DMS153 treated with DMSO at 0.1 percent for 48 hours (cell line): ENCODE measurements around the gene SLC2A13.
"Not testable (repeated sequence)": the region's sequence is repeated elsewhere in the genome, so short reads cannot be mapped to it uniquely, and the experiment has no call there.

Source experiments
- DNase-seq: peaks from one replicate; lab custom pipeline; 2025; ENCODE audit not compliant: unreplicated experiment; lab: John Stamatoyannopoulos, UW

The SLC2A13 gene

DNA sequence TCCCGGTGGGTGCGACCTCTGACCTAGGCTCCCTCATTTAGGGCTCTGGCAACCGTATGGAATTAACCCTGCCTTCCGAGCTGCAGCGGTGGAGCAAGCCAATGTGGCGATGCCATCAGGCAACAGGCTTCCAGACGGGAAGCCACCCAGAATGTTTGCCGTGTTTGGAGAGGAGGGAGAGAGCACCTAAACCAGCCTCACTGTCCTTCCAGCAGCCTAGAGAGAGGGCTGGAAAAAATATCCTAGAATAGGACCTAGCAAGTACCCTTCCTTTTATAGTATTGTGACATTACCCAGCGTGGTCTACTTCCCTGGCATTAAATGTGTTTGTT, 287 bp upstream of the SLC2A13 start:
- DNase-seq: no peak

DNA sequence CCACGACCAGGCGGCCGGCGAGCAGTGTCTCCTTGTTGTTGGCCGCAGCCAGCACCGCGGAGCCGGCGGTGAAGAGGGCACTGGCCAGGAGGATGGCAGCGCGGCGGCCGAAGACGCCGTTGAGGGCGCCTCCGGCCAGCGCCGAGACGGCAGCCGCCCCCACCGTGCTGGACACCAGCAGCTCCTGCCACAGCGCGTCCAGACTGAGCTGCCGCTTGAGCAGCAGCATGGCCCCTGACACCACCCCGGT, 691 bp downstream of the SLC2A13 start:
- no peak for DNase-seq

DNA sequence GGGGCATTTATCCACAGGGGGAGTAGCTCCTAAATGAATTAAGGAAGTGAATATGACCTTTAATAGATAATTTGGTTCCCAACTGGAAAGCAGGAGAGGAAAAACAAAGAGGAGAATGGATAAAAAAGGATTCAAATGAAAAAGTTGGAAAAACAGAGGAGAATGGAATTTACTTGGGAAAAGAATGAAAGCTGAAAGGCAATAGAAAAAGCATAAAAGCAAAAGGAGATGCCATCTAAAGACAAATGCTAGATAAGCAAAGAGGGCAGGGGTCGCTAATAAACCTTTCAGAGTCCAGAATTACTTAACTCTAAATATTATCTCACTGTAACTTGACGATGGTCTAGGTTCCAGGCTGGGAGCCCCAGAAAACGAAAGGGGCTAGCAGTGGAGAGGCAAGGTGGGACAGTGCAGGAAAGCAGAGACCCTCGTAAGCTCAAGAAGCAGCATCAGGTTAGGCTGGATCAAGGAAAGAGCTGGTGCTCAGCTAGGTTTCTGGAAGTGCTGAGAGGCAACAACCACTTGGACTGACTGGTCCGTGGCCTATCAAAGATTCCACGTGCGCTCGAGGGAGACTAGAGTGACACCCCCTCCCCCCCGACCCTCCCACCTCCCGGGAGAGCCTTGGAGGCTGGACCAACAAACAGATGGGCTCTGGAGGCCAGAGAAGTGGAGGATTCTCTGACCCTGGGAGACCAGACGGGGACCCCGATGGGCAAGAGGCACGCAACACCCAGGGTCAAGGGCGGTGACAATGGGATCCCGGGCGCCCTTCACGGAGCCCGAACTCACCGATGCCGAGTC, 1.2 kb downstream of the SLC2A13 start:
- no peak for DNase-seq

DNA sequence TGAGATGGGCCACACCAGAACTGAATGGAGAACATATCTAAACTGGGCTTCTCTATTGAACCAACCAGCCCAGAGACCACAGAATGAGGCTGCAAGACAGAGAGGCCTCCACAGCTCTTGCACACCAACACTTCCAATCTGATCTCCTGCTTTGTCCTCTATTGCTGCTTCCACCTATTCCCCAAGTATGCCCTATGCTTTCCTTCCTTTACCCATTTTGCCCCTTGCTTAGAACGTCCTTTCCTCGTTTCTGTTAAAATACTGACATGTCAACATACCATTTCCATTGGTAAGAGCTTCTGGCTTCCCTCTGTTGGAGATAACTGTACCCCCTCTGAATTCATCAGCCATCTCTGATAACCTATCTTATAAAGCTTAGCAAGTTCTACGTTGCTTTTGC, 2.8 kb downstream of the SLC2A13 start:
- no peak for DNase-seq

DNA sequence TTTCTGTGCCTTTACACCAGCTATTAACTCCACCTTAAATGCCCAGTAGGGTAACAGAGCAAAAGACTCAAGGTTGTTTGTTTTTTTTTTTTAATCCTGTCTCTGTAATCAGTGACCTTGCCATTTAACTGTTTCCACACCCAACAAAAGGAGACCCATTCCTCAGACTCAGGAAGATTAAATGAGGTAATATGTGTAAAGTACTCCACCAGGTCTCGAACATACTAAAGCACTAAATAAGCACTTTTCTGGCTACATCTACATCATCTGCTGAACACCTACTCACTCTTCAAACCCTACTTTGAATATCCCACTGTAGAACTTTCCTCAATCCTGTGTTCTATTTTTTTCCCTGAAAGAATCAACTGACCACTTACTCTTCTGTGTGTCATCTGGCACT, 4.1 kb downstream of the SLC2A13 start:
- DNase-seq: no peak

DNA sequence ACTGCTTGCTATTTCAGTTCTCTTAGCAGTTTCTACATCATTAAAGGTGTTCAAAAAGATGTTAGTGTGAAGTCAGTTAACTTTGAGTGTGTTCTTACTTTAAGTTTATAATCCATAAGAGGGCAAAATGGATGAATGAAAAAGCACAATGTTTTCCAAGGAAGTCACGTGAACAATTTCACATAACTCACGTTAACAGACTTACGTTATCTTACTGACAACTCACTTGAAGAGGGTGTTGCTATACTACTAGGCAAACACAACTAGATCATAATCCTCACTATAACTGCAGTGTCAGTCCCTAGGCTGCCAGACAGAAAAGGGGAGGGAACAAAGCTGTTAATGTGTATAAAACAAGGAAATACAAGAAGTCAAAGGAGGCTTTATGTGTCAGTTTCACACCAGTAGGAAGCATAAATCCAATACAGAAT, 6.4 kb downstream of the SLC2A13 start:
- DNase-seq: peak; percentile 61

DNA sequence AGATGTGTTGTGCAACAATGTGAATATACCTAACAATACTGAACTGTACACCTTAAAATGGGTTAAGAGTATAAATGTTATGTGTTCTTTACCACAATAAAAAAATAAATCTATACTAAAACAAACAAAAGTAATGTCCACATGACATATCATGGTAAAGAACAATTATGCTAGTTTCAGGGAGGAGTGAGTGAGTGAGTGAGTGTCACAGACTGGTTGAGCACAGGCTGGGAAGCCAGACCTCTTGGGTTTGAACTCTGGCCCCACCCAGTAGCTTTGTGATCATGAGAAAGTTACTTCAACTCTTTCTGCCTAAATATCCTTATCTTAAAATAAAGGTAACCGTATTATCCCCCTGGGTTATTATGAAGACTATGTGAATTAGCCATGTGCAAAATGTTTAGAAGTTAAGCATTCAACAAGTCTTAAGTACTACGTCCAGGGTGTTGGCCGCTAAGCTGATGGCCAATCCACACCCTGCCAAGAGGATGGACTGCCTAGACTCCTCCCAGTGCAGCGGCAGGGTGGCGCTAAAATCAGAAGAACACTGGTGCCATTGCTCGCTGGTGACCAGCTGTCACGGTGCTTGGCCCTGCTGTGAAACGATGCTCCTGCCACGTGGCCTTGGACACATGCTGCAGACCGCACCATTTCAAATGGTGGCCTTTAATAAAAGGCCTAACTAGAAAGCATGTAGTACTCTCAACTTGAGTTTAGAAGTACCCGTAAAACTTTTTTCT, 7.3 kb downstream of the SLC2A13 start:
- no peak for DNase-seq

DNA sequence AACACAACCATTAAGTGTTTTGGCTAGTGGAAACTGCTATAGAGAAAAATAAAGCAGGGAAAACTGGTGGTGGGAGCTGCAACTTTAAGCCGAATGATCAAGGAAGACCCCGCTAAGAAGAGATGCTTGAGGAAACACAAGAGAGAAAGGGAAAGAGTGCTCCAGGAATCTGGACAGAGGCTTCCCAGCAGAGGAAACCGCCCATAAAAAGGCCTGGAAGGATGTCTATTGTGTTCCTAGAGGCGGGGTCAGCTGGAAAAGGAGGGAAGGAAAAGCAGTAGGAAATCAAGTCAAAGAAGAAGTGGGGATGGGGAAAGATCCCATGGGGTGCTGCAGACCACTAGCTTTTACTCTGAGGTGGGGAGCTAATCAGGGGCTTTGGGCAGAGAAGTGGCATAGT, 12.4 kb downstream of the SLC2A13 start:
- no peak for DNase-seq

DNA sequence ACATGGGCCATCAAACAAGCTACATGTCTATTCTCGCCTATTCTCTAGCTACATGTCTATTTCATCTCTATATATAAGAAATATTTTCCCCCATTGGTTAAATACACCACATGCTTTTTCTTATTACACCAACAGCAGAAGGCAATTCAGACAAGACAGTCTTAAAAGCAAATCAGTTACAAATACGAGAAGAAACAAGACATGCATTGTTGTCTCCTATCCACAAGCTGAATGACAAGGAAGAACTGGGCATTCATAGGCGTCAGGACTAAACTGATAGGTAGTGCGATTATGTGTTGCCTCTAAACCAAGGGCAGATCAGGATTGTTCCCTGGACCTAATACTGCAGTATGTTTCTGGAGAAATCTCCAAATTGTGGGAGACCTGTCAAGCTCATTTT, 19.4 kb downstream of the SLC2A13 start:
- no peak for DNase-seq

DNA sequence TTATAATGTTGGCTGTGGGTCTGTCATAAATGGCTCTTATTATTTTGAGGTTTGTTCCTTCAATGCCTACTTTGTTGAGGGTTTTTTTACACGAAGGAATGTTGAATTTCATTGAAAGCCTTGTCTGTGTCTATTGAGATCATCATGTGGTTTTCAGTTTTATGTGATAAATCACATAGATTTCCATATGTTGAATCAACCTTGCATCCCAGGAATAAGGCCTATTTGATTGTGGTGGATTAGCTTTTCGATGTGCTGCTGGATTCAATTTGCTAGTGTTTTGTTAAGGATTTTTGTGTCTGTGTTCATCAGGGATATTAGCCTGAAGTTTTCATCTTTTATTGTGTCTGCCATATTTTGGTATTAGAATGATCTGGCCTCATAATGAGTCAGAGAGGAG, 27.6 kb downstream of the SLC2A13 start:
- DNase-seq: no peak

DNA sequence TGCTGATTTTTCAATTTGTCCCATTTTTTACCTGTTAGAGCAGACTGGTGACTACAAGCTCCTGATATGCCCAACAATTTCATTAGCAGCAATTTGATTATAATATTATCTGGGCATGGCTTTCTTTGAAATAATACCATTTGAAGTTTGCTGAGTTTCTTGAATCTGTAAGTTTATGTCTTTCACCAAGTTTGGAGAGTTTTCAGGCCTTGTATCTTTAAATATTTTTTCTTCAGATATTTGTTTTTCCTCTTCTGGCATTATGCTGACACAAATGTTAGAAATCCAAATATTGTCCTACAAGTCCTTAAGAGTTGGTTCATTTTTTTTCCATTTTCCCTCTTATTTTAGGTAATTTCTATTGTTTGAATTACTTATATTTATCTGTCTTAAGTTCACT, 30.4 kb downstream of the SLC2A13 start:
- no peak for DNase-seq

DNA sequence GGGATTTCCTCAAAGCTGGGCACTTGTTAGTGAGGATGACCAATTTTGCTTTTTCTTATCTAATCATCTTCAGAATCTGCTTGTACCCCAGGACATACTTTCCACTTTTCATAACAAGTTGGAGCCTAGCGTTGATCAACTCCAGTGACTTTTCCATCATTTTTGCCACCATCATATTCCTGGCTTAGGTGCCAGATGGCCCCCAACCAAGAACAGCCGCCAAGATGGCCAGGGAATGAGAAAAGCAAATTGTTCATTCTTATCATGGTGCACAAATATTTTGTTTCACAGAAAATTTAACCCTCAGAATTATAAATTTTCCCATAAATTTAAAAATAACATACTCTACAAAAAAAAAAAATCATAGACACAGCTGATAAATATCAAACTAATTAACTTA, 37.5 kb downstream of the SLC2A13 start:
- DNase-seq: no peak

DNA sequence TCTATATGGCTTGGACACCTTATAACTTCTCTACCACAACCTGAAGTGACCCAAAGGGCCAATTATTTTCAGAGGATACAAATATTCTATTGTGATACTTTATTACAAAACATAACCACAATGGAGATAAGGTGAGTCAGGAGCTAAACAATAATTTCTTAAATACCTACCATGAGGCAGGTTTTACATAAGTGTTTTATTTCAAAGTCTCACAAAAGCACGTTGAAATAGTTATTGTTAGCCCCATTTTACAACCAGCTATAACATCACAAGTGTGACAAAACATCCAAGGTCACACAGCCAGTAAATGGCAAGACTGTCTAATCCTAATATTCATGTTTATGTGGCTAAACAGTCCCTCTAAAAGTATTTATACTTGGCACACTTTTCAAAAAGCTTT, 40.2 kb downstream of the SLC2A13 start:
- no peak for DNase-seq

DNA sequence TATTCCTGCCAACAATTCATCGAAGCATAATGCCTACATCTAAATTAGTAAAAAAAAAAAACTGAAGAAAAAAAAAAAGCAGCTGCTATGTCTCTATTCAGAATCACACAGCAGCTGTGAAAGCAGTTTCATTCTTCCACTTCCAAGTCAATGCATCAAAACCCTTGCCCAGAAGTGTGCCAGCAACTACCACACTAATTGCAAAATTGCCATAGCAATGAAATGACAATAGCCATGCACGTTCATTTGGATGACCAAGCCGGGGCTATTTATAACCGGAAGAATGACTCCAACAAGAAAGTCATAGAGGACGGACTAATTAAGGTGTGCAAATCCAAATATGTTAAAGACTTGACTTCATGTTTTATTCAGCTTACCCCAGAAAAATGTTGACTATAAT, 42.5 kb downstream of the SLC2A13 start:
- DNase-seq: no peak

DNA sequence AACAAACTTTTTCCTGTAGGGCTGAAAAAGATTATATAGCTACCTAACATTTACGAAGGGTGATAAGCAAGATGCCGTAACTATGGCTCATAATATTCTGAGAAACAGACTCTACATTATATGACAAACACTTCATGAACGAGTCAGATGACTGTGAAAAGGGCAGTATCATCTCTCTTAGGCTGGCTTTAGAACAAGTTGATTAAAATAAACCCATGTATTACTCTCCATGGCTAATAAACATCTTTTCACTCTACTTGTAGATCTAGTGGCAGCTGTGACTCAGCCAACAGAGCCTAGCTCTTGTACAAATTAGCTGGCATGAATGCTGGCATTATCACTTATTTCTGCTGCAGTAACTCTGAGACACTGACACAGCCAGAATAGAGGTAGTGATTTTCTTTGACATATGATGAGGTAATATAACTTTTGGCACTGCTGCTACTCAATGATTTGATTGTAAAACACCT, 47.1 kb downstream of the SLC2A13 start:
- DNase-seq: no peak

DNA sequence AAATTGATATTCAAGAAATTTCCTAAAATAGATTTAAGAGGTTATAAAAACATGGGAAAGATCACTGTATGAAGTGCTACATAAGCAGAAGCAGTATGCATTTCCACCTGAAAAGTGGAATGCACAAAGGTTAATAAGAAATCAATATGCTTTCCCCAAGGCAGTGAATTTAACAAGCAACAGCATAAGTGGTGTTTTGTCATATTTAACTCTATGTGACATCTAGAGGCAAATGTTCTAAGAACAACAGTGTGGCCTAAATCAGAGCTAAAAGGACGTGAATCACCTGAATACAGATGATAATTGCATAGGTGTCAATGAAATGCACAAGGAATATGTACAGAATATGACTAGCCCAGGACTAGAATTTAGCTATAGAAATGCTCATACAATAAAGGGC, 49.5 kb downstream of the SLC2A13 start:
- no peak for DNase-seq

DNA sequence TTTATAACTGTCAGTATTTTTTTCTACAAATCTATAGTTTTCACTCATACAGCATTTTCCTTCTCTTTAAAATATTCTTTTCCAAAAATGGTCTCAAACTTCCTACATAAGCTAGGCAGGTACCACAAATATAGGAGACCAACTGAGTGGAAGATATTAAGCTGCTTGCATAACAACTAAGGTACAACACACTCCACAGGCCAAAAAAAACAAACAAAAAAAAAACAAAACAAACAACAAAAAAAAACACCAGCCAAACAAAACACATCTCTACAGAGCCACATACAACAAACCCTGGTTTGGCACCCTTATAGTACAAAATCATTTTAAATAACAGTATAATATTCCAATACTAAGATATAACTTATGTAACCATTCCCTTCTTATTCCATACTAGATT, 50.1 kb downstream of the SLC2A13 start:
- no peak for DNase-seq

DNA sequence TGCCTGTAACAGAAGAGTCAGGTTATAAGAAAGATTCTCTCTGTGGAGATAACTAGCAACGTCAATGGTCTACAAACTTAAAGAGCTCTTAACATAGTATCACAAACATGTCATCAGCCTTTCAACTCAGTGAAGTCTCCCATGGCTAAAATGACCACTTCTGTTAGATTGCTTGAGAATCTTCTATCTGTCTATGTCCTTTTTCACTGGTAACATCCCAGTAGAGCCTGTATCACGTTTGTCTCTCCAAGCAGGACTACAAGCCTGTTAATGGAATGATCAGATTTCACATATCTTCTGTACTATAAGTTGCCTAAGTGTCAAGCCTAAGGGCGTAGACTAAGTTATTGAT, 50.7 kb downstream of the SLC2A13 start:
- DNase-seq: no peak

DNA sequence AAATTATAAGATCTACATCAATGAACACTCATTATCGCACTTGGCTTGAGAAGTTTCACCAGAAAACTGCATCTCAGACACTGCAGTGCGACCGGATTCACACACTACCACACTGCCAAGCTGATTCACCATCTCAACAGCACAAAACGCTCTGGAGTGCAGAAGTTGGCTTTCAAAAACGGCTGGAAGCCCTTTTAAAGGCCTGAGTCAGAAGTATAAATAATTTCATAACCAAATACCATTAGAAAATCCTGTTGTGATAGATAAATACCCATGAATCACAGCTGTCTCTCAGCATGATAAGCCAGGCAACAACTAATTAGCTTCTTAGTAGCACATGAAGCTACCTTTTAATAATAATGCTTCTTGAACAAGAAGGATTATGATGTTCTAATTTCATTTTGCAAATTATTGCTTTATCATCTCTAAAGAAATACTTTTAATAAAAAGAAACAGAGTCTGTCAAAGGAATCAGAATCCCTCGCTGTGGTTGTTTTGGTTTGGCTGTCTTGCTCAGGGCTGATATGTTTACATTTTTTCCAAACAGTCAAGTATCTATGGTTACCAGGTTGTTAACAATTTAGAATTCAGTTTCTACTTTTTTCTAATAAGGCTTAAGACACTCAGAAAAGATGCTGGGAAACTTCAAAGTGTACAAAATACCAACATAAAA, 51.2 kb downstream of the SLC2A13 start:
- no peak for DNase-seq

DNA sequence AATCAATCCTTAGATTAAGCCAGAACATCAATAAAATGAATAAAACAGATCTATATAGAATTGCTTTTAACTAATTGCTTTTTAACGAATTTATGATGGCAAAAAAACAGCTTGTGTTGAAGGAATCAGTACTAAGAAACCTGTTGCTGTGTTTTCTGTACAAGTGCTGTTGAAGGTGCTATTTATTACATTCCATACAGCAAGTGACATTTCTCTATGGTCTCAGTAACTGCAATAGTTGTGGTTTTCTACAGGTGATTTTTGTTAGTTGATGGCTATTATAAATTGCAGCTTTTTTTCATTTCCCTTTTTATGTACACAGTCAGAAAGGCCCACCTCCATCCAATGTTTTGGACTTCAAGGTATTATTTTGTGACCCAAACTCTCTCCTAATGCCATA, 56.6 kb downstream of the SLC2A13 start:
- DNase-seq: no peak

DNA sequence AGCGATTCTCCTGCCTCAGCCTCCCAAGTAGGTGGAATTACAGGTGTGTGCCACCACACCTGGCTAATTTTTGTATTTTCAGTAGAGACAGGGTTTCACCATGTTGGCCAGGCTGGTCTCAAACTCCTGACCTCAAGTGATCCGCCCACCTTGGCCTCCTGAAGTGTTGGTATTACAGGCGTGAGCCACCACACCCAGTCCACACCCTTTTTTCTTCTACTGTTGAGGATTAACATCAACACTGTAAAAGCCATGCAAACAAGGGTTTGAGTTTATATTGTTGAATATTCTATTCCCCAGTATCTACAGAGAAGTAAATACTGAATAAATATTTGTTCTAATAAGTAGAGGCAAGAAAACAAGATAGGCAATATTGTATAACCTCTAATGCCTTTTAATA, 58.9 kb downstream of the SLC2A13 start:
- not testable (repeated sequence) for DNase-seq

DNA sequence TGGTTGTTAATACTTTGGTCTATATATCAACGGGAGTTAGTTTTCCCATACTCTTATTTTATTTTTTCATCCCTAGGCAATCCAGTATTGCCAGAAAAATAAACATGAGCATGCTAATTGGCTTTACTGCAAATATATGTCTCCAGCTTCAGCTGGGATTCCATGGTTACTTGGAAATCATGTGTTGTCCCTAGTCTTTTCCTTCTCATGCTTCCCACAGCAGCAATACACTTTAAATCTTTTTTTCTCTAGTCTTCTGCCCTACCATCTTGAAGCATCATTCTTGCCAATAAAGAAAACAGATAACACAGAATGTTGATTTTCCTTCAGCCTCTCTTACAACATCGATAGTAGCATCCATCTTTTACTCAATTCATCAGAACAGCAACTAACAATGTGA, 60.2 kb downstream of the SLC2A13 start:
- DNase-seq: no peak

DNA sequence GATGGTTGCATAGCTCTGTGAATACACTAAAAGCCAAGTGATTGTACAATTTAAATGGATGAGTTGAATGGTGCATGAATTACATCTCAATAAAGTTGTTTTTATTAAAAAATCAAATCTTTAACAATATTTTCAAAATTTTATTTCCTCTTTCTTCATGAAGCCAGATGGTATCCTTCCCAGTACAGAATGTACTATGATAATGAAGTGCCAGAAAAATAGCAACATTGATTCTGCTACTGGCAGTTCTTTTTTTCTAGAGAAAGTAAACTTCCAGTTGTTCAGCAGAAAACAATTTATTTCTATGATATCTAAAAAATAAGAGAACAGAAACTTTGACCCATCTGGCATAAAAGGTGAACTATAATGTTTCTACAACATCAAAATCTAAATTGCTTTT, 61.5 kb downstream of the SLC2A13 start:
- DNase-seq: no peak
